Fibroblast of peridontal ligament (primary cell): ENCODE results near the gene BORCS5.

Experiments
- DNase-seq: peaks from one replicate; pipeline ENCODE4 v3.0.0-alpha.2; 2010; ENCODE audit errors: extremely low read depth

The BORCS5 gene

DNA sequence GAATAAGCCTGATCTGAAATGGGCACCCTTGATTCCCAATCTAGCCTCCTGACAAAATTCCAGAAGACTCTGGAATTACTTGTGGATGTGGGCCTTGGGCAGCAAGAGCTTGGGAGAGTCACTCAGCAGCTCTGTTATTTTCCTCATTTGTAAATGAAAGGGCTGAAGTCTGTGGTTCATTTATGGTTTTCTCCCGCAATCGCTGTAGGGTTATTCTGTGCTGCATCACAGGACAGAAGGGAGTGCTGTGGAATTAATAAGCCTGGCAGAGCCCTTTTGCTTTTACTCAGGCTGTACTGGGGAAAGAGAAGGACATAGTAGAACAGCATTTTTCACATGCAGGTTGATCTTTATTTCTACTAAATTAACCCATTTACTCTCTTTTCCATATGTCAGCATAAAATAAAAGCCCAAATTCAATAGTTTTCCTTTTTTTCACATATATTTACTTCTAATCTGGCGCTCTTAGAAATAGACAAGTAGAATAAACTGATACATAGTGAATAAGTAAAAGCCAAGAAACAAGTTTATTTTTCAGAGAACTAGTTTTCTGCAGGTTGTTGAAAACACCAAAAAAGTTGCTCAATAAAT, 156.6 kb downstream of the BORCS5 start:
- peak; percentile 6 for DNase-seq

DNA sequence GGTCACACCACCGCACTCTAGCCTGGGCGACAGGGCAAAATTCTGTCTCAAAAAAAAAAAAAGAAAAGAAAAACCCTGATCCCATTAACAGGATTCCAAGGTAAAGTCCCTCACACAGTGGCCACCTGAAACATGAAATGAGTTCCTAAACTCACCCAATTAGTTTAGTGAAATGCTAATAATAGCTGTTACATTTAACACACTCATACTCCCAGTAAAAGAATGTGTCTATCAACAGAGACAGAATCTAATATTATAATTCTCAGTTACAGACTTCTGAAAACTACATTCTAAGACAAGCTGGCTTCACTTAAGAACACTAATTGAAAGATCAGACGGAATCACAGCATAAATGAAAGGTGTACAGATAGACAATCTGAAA, 161.6 kb downstream of the BORCS5 start:
- no peak for DNase-seq

DNA sequence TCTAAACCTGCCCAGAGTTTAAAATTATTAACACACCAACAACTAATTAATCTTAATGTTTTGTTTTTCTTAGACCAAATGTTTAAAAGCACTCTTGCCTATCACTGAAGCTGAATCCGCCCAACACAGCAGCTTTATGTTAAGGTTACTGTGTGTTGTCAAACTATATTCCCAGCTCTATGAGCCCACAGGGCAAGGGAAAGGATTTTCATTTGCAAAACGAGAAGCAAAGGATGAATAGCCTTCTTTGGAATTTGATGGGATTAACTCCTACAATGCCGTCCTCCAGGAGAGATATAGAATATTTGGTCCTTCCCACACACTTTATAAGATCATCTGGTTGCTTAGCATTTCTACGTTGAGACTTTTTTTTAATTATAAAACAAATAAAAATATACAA, 162.0 kb downstream of the BORCS5 start:
- no peak for DNase-seq
